Measurements from ENCODE around the gene FAM171A1.
"Not testable (repeated sequence)": the region's sequence is repeated elsewhere in the genome, so short reads cannot be mapped to it uniquely, and the experiment has no call there.

FAM171A1 gene

GRCh38 chr10:15370856-15371701 lies at the start of gene FAM171A1:
FAM171A1 (minus strand) TSS chr10:15371289; CDS start chr10:15371052, 237 bp downstream.
- peak; percentile 30 for DNase-seq (ENCODE audit: low read depth)

GRCh38 chr10:15420858-15421257 lies 49.8 kb upstream of the FAM171A1 start:
- DNase-seq (ENCODE audit: low read depth), result no peak

GRCh38 chr10:15419279-15419874 lies 48.3 kb upstream of the FAM171A1 start:
- peak; percentile 18 for DNase-seq (ENCODE audit: low read depth)

- no peak for DNase-seq (ENCODE audit: low read depth)
Measured at GRCh38 chr10:15416034-15416433, 44.9 kb upstream of the FAM171A1 start.

- DNase-seq (ENCODE audit: low read depth), result no peak
Measured at GRCh38 chr10:15411010-15411409, 39.9 kb upstream of the FAM171A1 start.

GRCh38 chr10:15409350-15409749 lies 38.3 kb upstream of the FAM171A1 start:
- not testable (repeated sequence) for DNase-seq (ENCODE audit: low read depth)

GRCh38 chr10:15408557-15408956 lies 37.5 kb upstream of the FAM171A1 start:
- no peak for DNase-seq (ENCODE audit: low read depth)

GRCh38 chr10:15405319-15405718 lies 34.2 kb upstream of the FAM171A1 start:
- no peak for DNase-seq (ENCODE audit: low read depth)

- no peak for DNase-seq (ENCODE audit: low read depth)
Measured at GRCh38 chr10:15401382-15401781, 30.3 kb upstream of the FAM171A1 start.

- DNase-seq (ENCODE audit: low read depth), result not testable (repeated sequence)
Measured at GRCh38 chr10:15400461-15400860, 29.4 kb upstream of the FAM171A1 start.

- DNase-seq (ENCODE audit: low read depth), result no peak
Measured at GRCh38 chr10:15399060-15399661, 28.1 kb upstream of the FAM171A1 start.

GRCh38 chr10:15395935-15396334 lies 24.8 kb upstream of the FAM171A1 start:
- no peak for DNase-seq (ENCODE audit: low read depth)

- DNase-seq (ENCODE audit: low read depth), result no peak
Measured at GRCh38 chr10:15393139-15393825, 22.2 kb upstream of the FAM171A1 start.

- no peak for DNase-seq (ENCODE audit: low read depth)
Measured at GRCh38 chr10:15391491-15391890, 20.4 kb upstream of the FAM171A1 start.

GRCh38 chr10:15388172-15388571 lies 17.1 kb upstream of the FAM171A1 start:
- not testable (repeated sequence) for DNase-seq (ENCODE audit: low read depth)

- no peak for DNase-seq (ENCODE audit: low read depth)
Measured at GRCh38 chr10:15387021-15387420, 15.9 kb upstream of the FAM171A1 start.

- DNase-seq (ENCODE audit: low read depth), result no peak
Measured at GRCh38 chr10:15385552-15386455, 14.7 kb upstream of the FAM171A1 start.

- no peak for DNase-seq (ENCODE audit: low read depth)
Measured at GRCh38 chr10:15381420-15381819, 10.3 kb upstream of the FAM171A1 start.

- DNase-seq (ENCODE audit: low read depth), result no peak
Measured at GRCh38 chr10:15379078-15379477, 8.0 kb upstream of the FAM171A1 start.

- no peak for DNase-seq (ENCODE audit: low read depth)
Measured at GRCh38 chr10:15378569-15378968, 7.5 kb upstream of the FAM171A1 start.

- DNase-seq (ENCODE audit: low read depth), result no peak
Measured at GRCh38 chr10:15374566-15374965, 3.5 kb upstream of the FAM171A1 start.
